Measurements from ENCODE around the gene ACSBG1. TPM values are rescaled to one million over a fixed set of nuclear protein-coding genes. Genes with fewer than 3 reads are reported as not detected.
"Not testable (repeated sequence)": the region's sequence is repeated elsewhere in the genome, so short reads cannot be mapped to it uniquely, and the experiment has no call there.

Gene ACSBG1
- total and polyA plus RNA-seq, 9 donors, result 0.15 to 2.2 (median 0.45) TPM; not detected in 2

DNA sequence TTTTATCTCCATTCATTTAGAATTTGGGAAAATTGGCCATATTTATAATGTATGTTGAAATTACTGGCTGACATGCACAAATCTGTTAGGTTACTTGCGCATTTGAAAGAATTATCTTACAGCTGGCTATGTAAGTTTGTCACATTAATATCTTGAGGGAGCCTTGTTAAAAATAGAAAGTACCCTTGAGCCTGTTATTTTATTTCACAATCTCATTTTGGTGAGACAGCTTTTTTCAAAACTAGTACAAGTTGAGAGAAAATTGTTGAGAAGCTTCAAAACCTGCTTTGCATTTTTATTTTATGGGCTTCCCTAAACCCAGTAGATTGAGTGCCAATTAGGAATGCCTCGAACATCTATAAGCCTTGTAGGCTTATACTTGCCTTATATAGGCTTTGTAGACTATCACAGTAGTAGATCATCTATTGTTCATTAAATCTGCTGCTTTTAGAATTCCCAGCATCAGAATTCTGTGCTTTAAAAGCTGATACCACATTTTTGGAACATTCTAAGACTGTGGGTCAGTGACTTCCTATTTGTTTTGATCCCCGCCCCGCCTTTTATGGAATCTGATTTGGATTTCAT lies 78.9 kb downstream of the ACSBG1 start:
- H3K27ac ChIP-seq, result no peak overlapping the region
- no peak for DNase-seq
- no peaks in the 10 kb centered on the region for H3K4me1 ChIP-seq (ENCODE audit: insufficient read depth)
- intact Hi-C loops (cut with DNase I), result no loop called here
- 72 to 85% (median 79%) methylated on average over 4 of the region's 4 CpGs for WGBS, 3 donors
- H3K36me3 ChIP-seq, result no peaks in the 10 kb centered on the region
- TF ChIP-seq POLR2A (IDR thresholded peaks at IDR 0.05) (no peak), EP300 (IDR thresholded peaks at IDR 0.05) (no peak)
- TF ChIP-seq, protein P1, sequence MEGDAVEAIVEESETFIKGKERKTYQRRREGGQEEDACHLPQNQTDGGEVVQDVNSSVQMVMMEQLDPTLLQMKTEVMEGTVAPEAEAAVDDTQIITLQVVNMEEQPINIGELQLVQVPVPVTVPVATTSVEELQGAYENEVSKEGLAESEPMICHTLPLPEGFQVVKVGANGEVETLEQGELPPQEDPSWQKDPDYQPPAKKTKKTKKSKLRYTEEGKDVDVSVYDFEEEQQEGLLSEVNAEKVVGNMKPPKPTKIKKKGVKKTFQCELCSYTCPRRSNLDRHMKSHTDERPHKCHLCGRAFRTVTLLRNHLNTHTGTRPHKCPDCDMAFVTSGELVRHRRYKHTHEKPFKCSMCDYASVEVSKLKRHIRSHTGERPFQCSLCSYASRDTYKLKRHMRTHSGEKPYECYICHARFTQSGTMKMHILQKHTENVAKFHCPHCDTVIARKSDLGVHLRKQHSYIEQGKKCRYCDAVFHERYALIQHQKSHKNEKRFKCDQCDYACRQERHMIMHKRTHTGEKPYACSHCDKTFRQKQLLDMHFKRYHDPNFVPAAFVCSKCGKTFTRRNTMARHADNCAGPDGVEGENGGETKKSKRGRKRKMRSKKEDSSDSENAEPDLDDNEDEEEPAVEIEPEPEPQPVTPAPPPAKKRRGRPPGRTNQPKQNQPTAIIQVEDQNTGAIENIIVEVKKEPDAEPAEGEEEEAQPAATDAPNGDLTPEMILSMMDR (IDR thresholded peaks at IDR 0.05), result no peak
- H3K9me3 ChIP-seq, result no peaks in the 10 kb centered on the region
- H3K4me3 ChIP-seq, result no peak overlapping the region
- H3K27me3 ChIP-seq, result no peaks in the 10 kb centered on the region

DNA sequence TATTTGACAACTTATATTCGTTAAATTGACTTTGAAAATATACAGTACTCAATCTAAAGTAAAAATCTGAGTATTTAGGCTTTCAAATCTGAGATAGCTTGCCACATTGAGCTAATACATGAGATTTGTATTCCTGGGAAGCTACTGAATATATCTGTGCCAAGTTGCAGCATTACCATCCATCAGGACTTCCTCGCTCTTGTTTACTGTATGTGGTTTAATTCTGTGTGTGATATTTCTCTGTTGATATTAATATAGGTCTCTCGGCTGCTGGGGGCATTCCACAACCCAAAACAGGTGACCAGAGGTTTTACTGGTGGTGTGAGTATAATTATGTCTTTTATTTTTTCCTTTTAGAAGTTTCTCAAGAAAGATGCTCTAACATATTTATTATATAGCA lies 79.4 kb downstream of the ACSBG1 start:
- no peak for TF ChIP-seq POLR2A (IDR thresholded peaks at IDR 0.05)
- TF ChIP-seq EP300 (IDR thresholded peaks at IDR 0.05), result no peak
- TF ChIP-seq, protein P1 (IDR thresholded peaks at IDR 0.05), result no peak
- Histone ChIP-seq H3K4me3 (no peak overlapping the region), H3K27me3 (no peaks in the 10 kb centered on the region), H3K27ac (no peak overlapping the region), H3K36me3 (no peaks in the 10 kb centered on the region), H3K9me3 (no peaks in the 10 kb centered on the region), H3K4me1 (ENCODE audit: insufficient read depth) (no peaks in the 10 kb centered on the region)
- intact Hi-C loops (cut with DNase I), result no loop called here
- no peak for DNase-seq
- 83 to 85% (median 84%) methylated on average over 3 of the region's 3 CpGs for WGBS, 3 donors

DNA sequence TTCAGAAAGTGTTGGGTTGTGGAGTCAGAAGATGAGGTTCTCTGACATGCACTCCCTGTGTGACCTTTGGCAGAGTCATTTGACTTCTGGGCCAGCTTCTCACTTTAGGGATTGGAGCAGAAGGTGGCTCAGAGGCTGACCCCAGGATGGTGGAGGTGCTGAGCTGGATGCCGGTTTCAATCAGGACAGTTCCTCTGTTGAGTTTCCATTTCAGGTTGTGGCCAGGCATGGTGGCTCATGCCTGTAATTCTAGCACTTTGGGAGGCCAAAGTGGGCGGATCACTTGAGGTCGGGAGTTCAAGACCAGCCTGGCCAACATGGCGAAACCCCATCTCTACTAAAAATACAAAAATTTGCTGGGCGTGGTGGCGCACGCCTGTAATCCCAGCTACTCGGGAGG lies 83.3 kb downstream of the ACSBG1 start:
- H3K27me3 ChIP-seq; intact Hi-C loops (cut with DNase I); H3K27ac ChIP-seq; DNase-seq; H3K9me3 ChIP-seq; H3K4me1 ChIP-seq (ENCODE audit: insufficient read depth); H3K4me3 ChIP-seq; H3K36me3 ChIP-seq: not testable (repeated sequence)
- 93 to 96% (median 95%) methylated on average over 8 of the region's 8 CpGs for WGBS, 3 donors

DNA sequence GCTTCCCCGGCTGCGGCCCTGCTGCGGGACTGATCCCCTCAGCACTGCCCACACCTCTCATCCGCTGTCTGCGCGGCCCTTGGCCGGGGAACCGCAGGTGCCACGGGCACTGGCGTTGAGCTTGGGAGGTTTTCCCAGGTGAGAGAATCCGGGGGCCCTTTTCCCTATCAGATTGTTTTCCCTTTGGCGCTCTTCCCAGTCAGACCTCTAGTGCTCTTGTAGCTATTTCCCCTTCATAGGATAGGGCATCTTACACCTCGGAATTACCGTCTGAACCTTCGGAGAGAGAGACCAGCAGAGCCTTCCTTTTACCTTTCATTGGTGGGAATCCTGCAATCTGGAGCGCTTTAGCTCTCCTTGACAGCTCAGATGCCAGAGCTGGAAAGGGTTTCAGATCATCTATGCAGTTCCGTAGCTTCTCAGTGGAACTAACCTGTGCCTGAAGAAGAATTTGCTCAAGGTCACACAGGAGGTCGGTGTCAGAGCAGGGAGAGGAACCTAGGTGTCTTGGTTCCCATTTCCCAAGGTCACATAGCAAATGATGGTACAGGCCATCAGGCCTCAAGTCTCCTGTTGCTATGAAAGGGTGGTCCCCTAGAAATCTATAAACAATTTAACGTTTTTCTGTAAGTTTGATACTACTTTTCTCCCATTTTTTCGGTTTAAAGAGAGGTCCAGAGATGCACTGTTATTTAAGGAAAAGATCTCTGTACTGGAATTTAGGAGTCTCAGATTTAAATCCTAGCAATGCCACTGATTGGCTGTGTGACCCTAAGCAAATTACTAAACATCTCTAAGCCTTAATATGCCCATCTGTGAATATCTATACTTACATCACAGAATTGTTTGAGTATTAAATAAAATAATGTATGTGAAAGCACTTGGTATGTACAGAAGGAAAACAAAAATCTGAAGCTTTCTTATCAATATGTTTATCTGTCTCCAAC lies 84.3 kb downstream of the ACSBG1 start:
- no peak for DNase-seq
- WGBS, 3 donors, result 8 to 10% (median 8%) methylated on average over 20 of the region's 20 CpGs

More for the DNA sequence above, 84.3 kb downstream of the ACSBG1 start:
- TF ChIP-seq POLR2A (IDR thresholded peaks at IDR 0.05) (no peak), EP300 (IDR thresholded peaks at IDR 0.05) (no peak)
- TF ChIP-seq, protein P1 (IDR thresholded peaks at IDR 0.05), result no peak
- intact Hi-C loops (cut with DNase I), result no loop called here
- Histone ChIP-seq H3K27me3 (no peaks in the 10 kb centered on the region), H3K4me3 (peak overlapping the region; percentile 59), H3K9me3 (no peaks in the 10 kb centered on the region), H3K36me3 (no peaks in the 10 kb centered on the region), H3K4me1 (ENCODE audit: insufficient read depth) (no peaks in the 10 kb centered on the region), H3K27ac (peak overlapping the region; percentile 82 to 86)

All from ovary (tissue), 9 donors.